Stimulated activated naive B cell treated with anti-CD40 and anti-IgM and Interleukin-4, amounts not matched to agents 10 μg/mL and 1 μg/mL and 100 μg/mL, for 72 hours (primary cell): ENCODE results near the gene MAN1A1.
A peak's percentile ranks its signal among the peaks of the same experiment; 100 is the strongest.

Experiments
- ATAC-seq, 2 donors: fragments of 150-1000 bp; cut with Tn5 transposase; replicated peaks; 2 replicates each; pipeline ENCODE4 v1.10.0; 2021; ENCODE audit warnings: moderate library complexity in 1 of 2
- DNase-seq: peaks from one replicate; pipeline ENCODE4 v3.0.0; 2021
- H3K27ac Mint-ChIP-seq: one replicate; pipeline ENCODE4 v1.8.0; 2022; ENCODE audit warnings: mild to moderate bottlenecking, mixed read lengths
- H3K27me3 Mint-ChIP-seq, 2 donors: one replicate each; pipeline ENCODE4 v1.8.0; 2022; ENCODE audit warnings: mixed read lengths in 2 of 2
- H3K36me3 Mint-ChIP-seq, 2 donors: one replicate each; pipeline ENCODE4 v1.8.0; 2022; ENCODE audit warnings: mixed read lengths in 2 of 2, mild to moderate bottlenecking in 1 of 2
- H3K4me1 Mint-ChIP-seq, 2 donors: one replicate each; pipeline ENCODE4 v1.8.0; 2022; ENCODE audit warnings: mixed read lengths in 2 of 2, mild to moderate bottlenecking in 1 of 2
- H3K4me3 Mint-ChIP-seq, 2 donors: one replicate each; pipeline ENCODE4 v1.8.0; 2022; ENCODE audit warnings: mild to moderate bottlenecking in 2 of 2, mixed read lengths in 2 of 2, moderate library complexity in 1 of 2
- H3K9me3 Mint-ChIP-seq, 2 donors: one replicate each; pipeline ENCODE4 v1.8.0; 2022; ENCODE audit warnings: mixed read lengths in 2 of 2, mild to moderate bottlenecking in 1 of 2

Gene MAN1A1

GRCh38 chr6:119312875-119313338, 36.7 kb downstream of the MAN1A1 start:
- Mint-ChIP-seq H3K4me3 (peak overlapping the region in 1 of 2 donors; percentile 5), H3K9me3 (no peaks in the 10 kb centered on the region), H3K36me3 (peaks cover 26 to 32% of the 10 kb centered on the region in 2 donors), H3K27me3 (no peaks in the 10 kb centered on the region), H3K27ac (peak overlapping the region; percentile 51), H3K4me1 (peaks cover 29 to 70% of the 10 kb centered on the region in 2 donors)
- DNase-seq (peak; percentile 4), ATAC-seq (peak; percentile 46 to 52)

GRCh38 chr6:119312441-119312840, 37.1 kb downstream of the MAN1A1 start:
- Mint-ChIP-seq H3K27me3 (no peaks in the 10 kb centered on the region), H3K36me3 (peaks cover 27 to 33% of the 10 kb centered on the region in 2 donors), H3K4me1 (peaks cover 29 to 70% of the 10 kb centered on the region in 2 donors), H3K27ac (no peak overlapping the region), H3K4me3 (no peak overlapping the region), H3K9me3 (no peaks in the 10 kb centered on the region)
- peak in 1 of 2 donors; percentile 2 for ATAC-seq
- no peak for DNase-seq

GRCh38 chr6:119311514-119312142, 37.9 kb downstream of the MAN1A1 start:
- Mint-ChIP-seq H3K4me1 (peaks cover 29 to 70% of the 10 kb centered on the region in 2 donors), H3K4me3 (no peak overlapping the region), H3K27ac (no peak overlapping the region), H3K9me3 (no peaks in the 10 kb centered on the region), H3K27me3 (no peaks in the 10 kb centered on the region), H3K36me3 (peaks cover 24 to 31% of the 10 kb centered on the region in 2 donors)
- ATAC-seq (no peak), DNase-seq (no peak)

- peaks cover 29 to 65% of the 10 kb centered on the region in 2 donors for H3K4me1 Mint-ChIP-seq
- peak overlapping the region; percentile 28 for H3K27ac Mint-ChIP-seq
- ATAC-seq = no peak
- H3K4me3 Mint-ChIP-seq = no peak overlapping the region
- H3K27me3 Mint-ChIP-seq = no peaks in the 10 kb centered on the region
- H3K9me3 Mint-ChIP-seq = no peaks in the 10 kb centered on the region
- H3K36me3 Mint-ChIP-seq = peaks cover 31 to 34% of the 10 kb centered on the region in 2 donors
- no peak for DNase-seq
These were observed 39.0 kb downstream of the MAN1A1 start for GRCh38 chr6:119310486-119311036.

- H3K27me3 Mint-ChIP-seq = no peaks in the 10 kb centered on the region
- no peak overlapping the region for H3K4me3 Mint-ChIP-seq
- ATAC-seq = no peak
- no peak for DNase-seq
- peaks cover 28 to 31% of the 10 kb centered on the region in 2 donors for H3K36me3 Mint-ChIP-seq
- no peaks in the 10 kb centered on the region for H3K9me3 Mint-ChIP-seq
- no peak overlapping the region for H3K27ac Mint-ChIP-seq
- H3K4me1 Mint-ChIP-seq = peaks cover 23 to 50% of the 10 kb centered on the region in 2 donors
These were observed 40.4 kb downstream of the MAN1A1 start for GRCh38 chr6:119308991-119309657.

GRCh38 chr6:119308048-119308570, 41.5 kb downstream of the MAN1A1 start:
- Mint-ChIP-seq H3K36me3 (peaks cover 31 to 36% of the 10 kb centered on the region in 2 donors), H3K4me3 (no peak overlapping the region), H3K27ac (no peak overlapping the region), H3K27me3 (no peaks in the 10 kb centered on the region), H3K4me1 (peaks cover 17 to 40% of the 10 kb centered on the region in 2 donors), H3K9me3 (no peaks in the 10 kb centered on the region)
- ATAC-seq (no peak), DNase-seq (no peak)

- H3K4me1 Mint-ChIP-seq = peaks cover 12 to 30% of the 10 kb centered on the region in 2 donors
- no peaks in the 10 kb centered on the region for H3K27me3 Mint-ChIP-seq
- no peak overlapping the region for H3K4me3 Mint-ChIP-seq
These were observed 42.5 kb downstream of the MAN1A1 start for GRCh38 chr6:119307056-119307455.

GRCh38 chr6:119306396-119306968, 43.1 kb downstream of the MAN1A1 start:
- Mint-ChIP-seq H3K4me3 (no peak overlapping the region), H3K27me3 (no peaks in the 10 kb centered on the region), H3K36me3 (peaks cover 35% of the 10 kb centered on the region in 2 donors), H3K9me3 (no peaks in the 10 kb centered on the region), H3K27ac (no peak overlapping the region), H3K4me1 (peaks cover 11 to 24% of the 10 kb centered on the region in 2 donors)
- no peak for DNase-seq
- no peak for ATAC-seq

More at GRCh38 chr6:119307056-119307455, 42.5 kb downstream of the MAN1A1 start:
- Mint-ChIP-seq H3K36me3 (peaks cover 36% of the 10 kb centered on the region in 2 donors), H3K27ac (no peak overlapping the region), H3K9me3 (no peaks in the 10 kb centered on the region)
- no peak for DNase-seq
- no peak for ATAC-seq

- no peak overlapping the region for H3K27ac Mint-ChIP-seq
- no peaks in the 10 kb centered on the region for H3K9me3 Mint-ChIP-seq
- H3K4me1 Mint-ChIP-seq = peaks cover 2 to 6% of the 10 kb centered on the region in 2 donors
- H3K36me3 Mint-ChIP-seq = peaks cover 30 to 36% of the 10 kb centered on the region in 2 donors
- ATAC-seq (no peak), DNase-seq (no peak)
- H3K4me3 Mint-ChIP-seq = no peak overlapping the region
- no peaks in the 10 kb centered on the region for H3K27me3 Mint-ChIP-seq
These were observed 46.2 kb downstream of the MAN1A1 start for GRCh38 chr6:119303164-119303887.

GRCh38 chr6:119301429-119301828, 48.1 kb downstream of the MAN1A1 start:
- H3K27ac Mint-ChIP-seq = no peak overlapping the region
- H3K9me3 Mint-ChIP-seq = no peaks in the 10 kb centered on the region
- H3K36me3 Mint-ChIP-seq = peaks cover 33 to 34% of the 10 kb centered on the region in 2 donors
- no peak for ATAC-seq
- DNase-seq = no peak
- no peak overlapping the region for H3K4me3 Mint-ChIP-seq
- H3K27me3 Mint-ChIP-seq = no peaks in the 10 kb centered on the region
- H3K4me1 Mint-ChIP-seq = peaks cover 3 to 6% of the 10 kb centered on the region in 2 donors

- H3K4me3 Mint-ChIP-seq = no peak overlapping the region
- ATAC-seq = no peak
- H3K9me3 Mint-ChIP-seq = no peaks in the 10 kb centered on the region
- DNase-seq = no peak
- peaks cover 1 to 6% of the 10 kb centered on the region in 2 donors for H3K4me1 Mint-ChIP-seq
- H3K27me3 Mint-ChIP-seq = no peaks in the 10 kb centered on the region
- H3K36me3 Mint-ChIP-seq = peaks cover 29 to 36% of the 10 kb centered on the region in 2 donors
- H3K27ac Mint-ChIP-seq = no peak overlapping the region
These were observed 49.9 kb downstream of the MAN1A1 start for GRCh38 chr6:119299694-119300093.

GRCh38 chr6:119297049-119297448, 52.5 kb downstream of the MAN1A1 start:
- DNase-seq (no peak), ATAC-seq (no peak)
- Mint-ChIP-seq H3K4me1 (peaks cover 1 to 6% of the 10 kb centered on the region in 2 donors), H3K27ac (no peak overlapping the region), H3K9me3 (no peaks in the 10 kb centered on the region), H3K27me3 (no peaks in the 10 kb centered on the region), H3K36me3 (peaks cover 24 to 31% of the 10 kb centered on the region in 2 donors), H3K4me3 (no peak overlapping the region)

GRCh38 chr6:119296036-119297035, 53.2 kb downstream of the MAN1A1 start:
- no peak overlapping the region for H3K4me3 Mint-ChIP-seq
- ATAC-seq (no peak), DNase-seq (no peak)
- no peaks in the 10 kb centered on the region for H3K27me3 Mint-ChIP-seq
- H3K4me1 Mint-ChIP-seq = peaks cover 1 to 6% of the 10 kb centered on the region in 2 donors
- H3K9me3 Mint-ChIP-seq = no peaks in the 10 kb centered on the region
- peaks cover 26 to 34% of the 10 kb centered on the region in 2 donors for H3K36me3 Mint-ChIP-seq
- no peak overlapping the region for H3K27ac Mint-ChIP-seq
